Activated T-cell treated with anti-CD3 and anti-CD28 coated beads, Interleukin-2, amount 50 U/mL, for 24 hours (primary cell): Measurements from ENCODE around the gene UFC1.

ENCODE experiments used
- DNase-seq: peaks from one replicate; pipeline ENCODE4 v3.0.0-alpha.2; 2020
- H3K27ac Mint-ChIP-seq: 2 replicates; pipeline ENCODE4 v1.8.0; 2020; ENCODE audit warnings: mild to moderate bottlenecking, mixed read lengths
- H3K27me3 Mint-ChIP-seq: 2 replicates; pipeline ENCODE4 v1.8.0; 2020; ENCODE audit warnings: mixed read lengths
- H3K36me3 Mint-ChIP-seq: 2 replicates; pipeline ENCODE4 v1.8.0; 2020; ENCODE audit warnings: low read depth, mixed read lengths
- H3K4me1 Mint-ChIP-seq: 2 replicates; pipeline ENCODE4 v1.8.0; 2020; ENCODE audit warnings: low read depth, mixed read lengths
- H3K4me3 Mint-ChIP-seq: 2 replicates; pipeline ENCODE4 v1.8.0; 2020; ENCODE audit warnings: mild to moderate bottlenecking, moderate library complexity, mixed read lengths
- H3K9me3 Mint-ChIP-seq: 2 replicates; pipeline ENCODE4 v1.8.0; 2020; ENCODE audit warnings: mixed read lengths

Gene UFC1

GRCh38 chr1:161188381-161188780 is 34.6 kb downstream of the UFC1 start:
- DNase-seq: no peak
- H3K27me3 Mint-ChIP-seq: no peaks in the 10 kb centered on the region
- no peak overlapping the region for H3K4me3 Mint-ChIP-seq
- H3K4me1 Mint-ChIP-seq: peaks cover 63% of the 10 kb centered on the region
- peak overlapping the region; percentile 75 for H3K27ac Mint-ChIP-seq
- H3K9me3 Mint-ChIP-seq: peaks cover 3% of the 10 kb centered on the region
- H3K36me3 Mint-ChIP-seq: no peaks in the 10 kb centered on the region

- Mint-ChIP-seq H3K4me3 (no peak overlapping the region), H3K27me3 (no peaks in the 10 kb centered on the region), H3K27ac (peak overlapping the region; percentile 35), H3K36me3 (no peaks in the 10 kb centered on the region), H3K9me3 (peaks cover 3% of the 10 kb centered on the region), H3K4me1 (peaks cover 56% of the 10 kb centered on the region)
- DNase-seq: no peak
Observed at GRCh38 chr1:161189036-161189435, 35.3 kb downstream of the UFC1 start.

- Mint-ChIP-seq H3K27ac (no peak overlapping the region), H3K4me3 (no peak overlapping the region), H3K9me3 (peaks cover under 1% of the 10 kb centered on the region), H3K36me3 (no peaks in the 10 kb centered on the region), H3K4me1 (peaks cover 50% of the 10 kb centered on the region), H3K27me3 (no peaks in the 10 kb centered on the region)
- DNase-seq: no peak
Observed at GRCh38 chr1:161190962-161191521, 37.3 kb downstream of the UFC1 start.

GRCh38 chr1:161191971-161192370 is 38.2 kb downstream of the UFC1 start:
- no peak overlapping the region for H3K4me3 Mint-ChIP-seq
- H3K4me1 Mint-ChIP-seq: peaks cover 40% of the 10 kb centered on the region
- DNase-seq: no peak
- no peaks in the 10 kb centered on the region for H3K9me3 Mint-ChIP-seq
- no peaks in the 10 kb centered on the region for H3K36me3 Mint-ChIP-seq
- H3K27me3 Mint-ChIP-seq: no peaks in the 10 kb centered on the region
- no peak overlapping the region for H3K27ac Mint-ChIP-seq

GRCh38 chr1:161192476-161193465 is 39.0 kb downstream of the UFC1 start:
- peak; percentile 72 for DNase-seq
- H3K27me3 Mint-ChIP-seq: no peaks in the 10 kb centered on the region
- no peaks in the 10 kb centered on the region for H3K9me3 Mint-ChIP-seq
- peaks cover 32% of the 10 kb centered on the region for H3K4me1 Mint-ChIP-seq
- H3K27ac Mint-ChIP-seq: peak overlapping the region; percentile 64
- H3K4me3 Mint-ChIP-seq: no peak overlapping the region
- no peaks in the 10 kb centered on the region for H3K36me3 Mint-ChIP-seq

- Mint-ChIP-seq H3K36me3 (no peaks in the 10 kb centered on the region), H3K9me3 (no peaks in the 10 kb centered on the region), H3K4me1 (peaks cover 28% of the 10 kb centered on the region), H3K27ac (no peak overlapping the region), H3K27me3 (no peaks in the 10 kb centered on the region), H3K4me3 (no peak overlapping the region)
- DNase-seq: no peak
Observed at GRCh38 chr1:161193561-161194235, 39.9 kb downstream of the UFC1 start.

GRCh38 chr1:161195171-161195570 is 41.4 kb downstream of the UFC1 start:
- Mint-ChIP-seq H3K9me3 (no peaks in the 10 kb centered on the region), H3K4me3 (no peak overlapping the region), H3K27ac (peak overlapping the region; percentile 82), H3K27me3 (no peaks in the 10 kb centered on the region), H3K36me3 (no peaks in the 10 kb centered on the region), H3K4me1 (peaks cover 26% of the 10 kb centered on the region)
- no peak for DNase-seq

- H3K9me3 Mint-ChIP-seq: no peaks in the 10 kb centered on the region
Observed at GRCh38 chr1:161196111-161196510, 42.3 kb downstream of the UFC1 start.

GRCh38 chr1:161196521-161197451 is 43.0 kb downstream of the UFC1 start:
- peaks cover 42% of the 10 kb centered on the region for H3K4me1 Mint-ChIP-seq
- H3K27me3 Mint-ChIP-seq: no peaks in the 10 kb centered on the region
- peak overlapping the region; percentile 51 for H3K27ac Mint-ChIP-seq
- DNase-seq: no peak
- H3K4me3 Mint-ChIP-seq: no peak overlapping the region
- H3K36me3 Mint-ChIP-seq: no peaks in the 10 kb centered on the region
- no peaks in the 10 kb centered on the region for H3K9me3 Mint-ChIP-seq

More at GRCh38 chr1:161196111-161196510, 42.3 kb downstream of the UFC1 start:
- H3K27ac Mint-ChIP-seq: no peak overlapping the region
- no peaks in the 10 kb centered on the region for H3K36me3 Mint-ChIP-seq
- H3K4me3 Mint-ChIP-seq: no peak overlapping the region
- peaks cover 35% of the 10 kb centered on the region for H3K4me1 Mint-ChIP-seq
- no peak for DNase-seq
- H3K27me3 Mint-ChIP-seq: no peaks in the 10 kb centered on the region

- Mint-ChIP-seq H3K27me3 (no peaks in the 10 kb centered on the region), H3K4me3 (no peak overlapping the region), H3K9me3 (no peaks in the 10 kb centered on the region), H3K4me1 (peaks cover 42% of the 10 kb centered on the region), H3K36me3 (peaks cover 6% of the 10 kb centered on the region), H3K27ac (no peak overlapping the region)
- no peak for DNase-seq
Observed at GRCh38 chr1:161197560-161198193, 43.9 kb downstream of the UFC1 start.

GRCh38 chr1:161198194-161198896 is 44.6 kb downstream of the UFC1 start:
- Mint-ChIP-seq H3K36me3 (peaks cover 9% of the 10 kb centered on the region), H3K27ac (no peak overlapping the region)

GRCh38 chr1:161198897-161199431 is 45.2 kb downstream of the UFC1 start, which contains the start of gene ADAMTS4:
ADAMTS4 (minus strand) TSS chr1:161199054; CDS start chr1:161198627, 427 bp downstream.
- peaks cover 15% of the 10 kb centered on the region for H3K36me3 Mint-ChIP-seq
- DNase-seq: no peak
- peaks cover 47% of the 10 kb centered on the region for H3K4me1 Mint-ChIP-seq
- no peaks in the 10 kb centered on the region for H3K9me3 Mint-ChIP-seq
- no peak within 1 kb of the TSS for H3K4me3 Mint-ChIP-seq
- peak within 1 kb of the TSS; percentile 96 for H3K27ac Mint-ChIP-seq
- no peaks in the 10 kb centered on the region for H3K27me3 Mint-ChIP-seq

More at GRCh38 chr1:161198194-161198896, 44.6 kb downstream of the UFC1 start:
- H3K4me1 Mint-ChIP-seq: peaks cover 41% of the 10 kb centered on the region
- H3K4me3 Mint-ChIP-seq: no peak overlapping the region
- DNase-seq: no peak
- no peaks in the 10 kb centered on the region for H3K27me3 Mint-ChIP-seq
- no peaks in the 10 kb centered on the region for H3K9me3 Mint-ChIP-seq
